ENCODE results near the gene PJVK.

DNA sequence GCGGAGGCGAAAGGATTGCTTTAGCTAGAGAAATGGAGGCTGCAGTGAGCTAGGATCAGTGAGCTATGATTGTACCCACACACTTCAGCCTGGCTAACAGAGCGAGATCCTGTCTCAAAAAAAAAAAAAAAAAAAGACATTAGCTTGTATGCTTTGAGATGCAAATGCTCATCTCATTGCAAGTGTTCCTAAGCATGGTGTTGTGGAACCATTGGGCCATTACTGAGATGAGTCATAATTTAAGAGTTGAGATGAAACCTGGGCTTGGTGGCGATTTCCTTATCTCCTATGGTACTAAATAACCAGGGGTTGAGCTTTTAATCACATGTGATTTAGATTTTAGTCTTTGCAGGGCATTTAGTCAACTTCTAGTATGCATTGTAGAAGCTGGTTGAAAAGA, 31.3 kb downstream of the PJVK start:
- TF ChIP-seq, protein P1, sequence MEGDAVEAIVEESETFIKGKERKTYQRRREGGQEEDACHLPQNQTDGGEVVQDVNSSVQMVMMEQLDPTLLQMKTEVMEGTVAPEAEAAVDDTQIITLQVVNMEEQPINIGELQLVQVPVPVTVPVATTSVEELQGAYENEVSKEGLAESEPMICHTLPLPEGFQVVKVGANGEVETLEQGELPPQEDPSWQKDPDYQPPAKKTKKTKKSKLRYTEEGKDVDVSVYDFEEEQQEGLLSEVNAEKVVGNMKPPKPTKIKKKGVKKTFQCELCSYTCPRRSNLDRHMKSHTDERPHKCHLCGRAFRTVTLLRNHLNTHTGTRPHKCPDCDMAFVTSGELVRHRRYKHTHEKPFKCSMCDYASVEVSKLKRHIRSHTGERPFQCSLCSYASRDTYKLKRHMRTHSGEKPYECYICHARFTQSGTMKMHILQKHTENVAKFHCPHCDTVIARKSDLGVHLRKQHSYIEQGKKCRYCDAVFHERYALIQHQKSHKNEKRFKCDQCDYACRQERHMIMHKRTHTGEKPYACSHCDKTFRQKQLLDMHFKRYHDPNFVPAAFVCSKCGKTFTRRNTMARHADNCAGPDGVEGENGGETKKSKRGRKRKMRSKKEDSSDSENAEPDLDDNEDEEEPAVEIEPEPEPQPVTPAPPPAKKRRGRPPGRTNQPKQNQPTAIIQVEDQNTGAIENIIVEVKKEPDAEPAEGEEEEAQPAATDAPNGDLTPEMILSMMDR (IDR thresholded peaks at IDR 0.05; ENCODE audit: low read depth, low read length, poor library complexity, severe bottlenecking), result no peak
- no peak for TF ChIP-seq EZH2phosphoT487 (IDR thresholded peaks at IDR 0.05; ENCODE audit: borderline replicate concordance, low read length)
